Mucosa of rectum (tissue), 2 donors: ENCODE data around the gene TTC22.

Source experiments
- H3K27ac ChIP-seq, 2 donors: one replicate each; pipeline ENCODE4 v1.7.0; 2013; ENCODE audit warnings: inconsistent platforms in 2 of 2, low read depth in 2 of 2, low read length in 2 of 2
- H3K27me3 ChIP-seq, 2 donors: one replicate each; pipeline ENCODE4 v1.7.0; 2013; ENCODE audit warnings: low read length in 2 of 2; ENCODE audit not compliant: control insufficient read depth in 2 of 2, insufficient read depth in 2 of 2
- H3K36me3 ChIP-seq, 2 donors: one replicate each; pipeline ENCODE4 v1.7.0; 2013; ENCODE audit warnings: low read length in 2 of 2; ENCODE audit not compliant: control insufficient read depth in 2 of 2, insufficient read depth in 2 of 2
- H3K4me1 ChIP-seq, 2 donors: one replicate each; pipeline ENCODE4 v1.7.0; 2013; ENCODE audit warnings: low read length in 2 of 2, mild to moderate bottlenecking in 1 of 2; ENCODE audit not compliant: control insufficient read depth in 2 of 2, insufficient read depth in 2 of 2
- H3K4me3 ChIP-seq, 2 donors: one replicate each; pipeline ENCODE4 v1.7.0; 2013; ENCODE audit warnings: low read length in 2 of 2
- H3K9ac ChIP-seq, 2 donors: one replicate each; pipeline ENCODE4 v1.7.0; 2013; ENCODE audit warnings: low read length in 2 of 2, low read depth in 1 of 2, mild to moderate bottlenecking in 1 of 2
- H3K9me3 ChIP-seq, 2 donors: one replicate each; pipeline ENCODE4 v1.7.0; 2013; ENCODE audit warnings: low read length in 2 of 2; ENCODE audit not compliant: control insufficient read depth in 2 of 2
- donor health status: healthy.
- donor health status: Normal muscosa, but diverticular disease.

TTC22 gene

DNA sequence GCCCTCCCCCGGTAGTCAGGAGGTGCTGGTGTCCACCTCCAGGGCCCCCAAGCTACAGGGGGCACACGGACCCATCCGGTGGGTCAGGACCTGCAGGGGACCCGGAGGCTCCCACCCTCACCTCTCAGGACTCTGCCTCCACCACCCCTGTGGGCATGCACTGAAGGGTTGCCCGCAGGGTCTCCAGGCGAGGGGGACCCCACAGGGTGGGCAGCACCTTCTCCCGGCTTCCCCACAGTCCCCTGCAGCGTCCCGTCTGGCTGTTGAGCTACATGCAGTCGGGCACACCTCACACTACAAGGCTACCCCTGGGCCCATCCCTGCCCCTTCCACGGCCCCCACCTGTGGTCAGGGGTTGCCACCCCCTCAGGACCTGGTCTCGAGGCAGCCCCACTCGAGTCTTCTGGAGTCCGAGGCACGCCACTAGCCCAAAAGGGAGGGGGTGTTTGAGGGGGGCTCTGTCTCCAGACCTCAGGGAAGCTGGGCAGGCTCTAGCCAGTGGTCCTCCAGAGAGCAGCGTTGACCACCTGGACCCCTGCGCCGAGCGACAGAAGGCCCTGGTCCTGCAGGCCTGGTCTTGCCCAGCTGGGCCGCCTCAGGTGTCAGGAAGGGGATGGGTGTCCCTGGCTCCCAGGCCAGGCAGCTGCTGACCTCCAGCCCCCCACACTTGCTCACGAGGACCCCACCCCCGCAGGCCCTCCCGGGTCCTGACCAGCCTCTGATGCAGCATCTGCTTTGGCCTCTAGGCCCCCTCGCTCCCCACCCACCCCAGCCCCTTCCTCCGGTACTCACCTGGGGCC, 46.4 kb downstream of the TTC22 start:
- Histone ChIP-seq H3K4me3 (no peak overlapping the region), H3K9ac (no peak overlapping the region), H3K36me3 (peaks cover 25 to 27% of the 10 kb centered on the region in 2 donors), H3K9me3 (no peaks in the 10 kb centered on the region), H3K27ac (no peak overlapping the region), H3K4me1 (no peaks in the 10 kb centered on the region), H3K27me3 (no peaks in the 10 kb centered on the region)

DNA sequence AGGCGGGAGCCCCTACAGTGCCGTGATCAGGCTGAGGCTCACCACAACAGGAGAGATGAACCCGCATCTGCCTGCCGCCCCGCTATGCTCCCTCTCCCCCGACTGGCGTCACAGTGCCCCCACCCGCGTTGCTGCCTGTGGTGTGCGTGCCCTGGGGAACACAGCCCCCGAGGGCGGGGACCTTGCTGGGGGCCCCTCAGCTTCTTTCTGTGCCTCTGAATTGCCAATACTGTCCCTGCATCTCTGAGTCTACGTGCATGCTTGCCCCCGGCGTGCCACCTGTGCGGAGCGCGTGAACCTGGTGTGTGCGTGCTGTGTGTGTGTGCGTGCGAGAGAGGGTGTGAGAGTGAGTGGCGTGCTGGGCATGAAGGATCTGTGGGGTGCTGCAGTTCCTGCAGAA, 47.1 kb downstream of the TTC22 start:
- H3K27me3 ChIP-seq: no peaks in the 10 kb centered on the region
- H3K4me3 ChIP-seq: no peak overlapping the region
- peaks cover 25 to 27% of the 10 kb centered on the region in 2 donors for H3K36me3 ChIP-seq
- H3K4me1 ChIP-seq: no peaks in the 10 kb centered on the region
- H3K9ac ChIP-seq: no peak overlapping the region
- H3K27ac ChIP-seq: no peak overlapping the region
- H3K9me3 ChIP-seq: no peaks in the 10 kb centered on the region

DNA sequence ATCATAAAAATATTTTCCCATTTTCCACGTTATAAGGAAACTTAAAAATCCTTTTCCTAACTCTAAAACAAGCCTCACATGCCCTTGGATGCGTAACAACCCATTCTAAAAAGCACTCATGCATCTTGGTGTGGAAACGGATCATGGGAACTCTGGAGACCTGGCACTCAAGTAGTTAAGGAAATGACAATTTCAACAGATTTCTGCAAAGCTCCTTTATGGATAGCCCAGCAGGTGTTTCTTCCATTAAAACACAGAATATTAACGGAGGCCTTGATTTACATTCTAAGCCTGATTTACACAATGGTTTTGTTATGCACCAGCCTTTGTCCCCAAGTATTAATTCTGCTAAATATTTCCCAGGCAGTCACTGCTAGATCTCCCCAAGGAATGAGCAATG, 49.7 kb downstream of the TTC22 start:
- Histone ChIP-seq H3K27ac (no peak overlapping the region), H3K36me3 (peaks cover 0 to 9% of the 10 kb centered on the region in 2 donors), H3K4me3 (no peak overlapping the region), H3K9me3 (no peaks in the 10 kb centered on the region), H3K27me3 (no peaks in the 10 kb centered on the region), H3K9ac (no peak overlapping the region), H3K4me1 (no peaks in the 10 kb centered on the region)

DNA sequence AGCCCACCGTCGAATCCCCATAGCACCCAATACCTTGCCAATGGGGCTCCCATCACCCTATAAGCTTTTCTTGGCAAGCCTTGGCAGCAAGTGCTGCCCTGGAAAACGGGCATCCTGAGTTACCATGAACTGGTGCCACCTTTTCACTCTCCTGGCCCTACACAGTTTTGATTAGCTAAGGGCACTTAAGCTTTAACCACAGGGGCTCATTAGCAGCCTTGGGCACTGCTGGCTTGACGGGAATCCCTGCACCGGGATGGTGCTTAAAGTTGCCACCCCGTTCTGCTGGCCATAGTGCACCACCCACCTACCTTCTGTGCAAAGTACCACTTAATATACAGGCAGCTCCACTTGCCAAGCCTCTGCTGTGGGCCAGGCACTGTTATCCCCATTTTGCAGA, 50.5 kb downstream of the TTC22 start:
- H3K4me3 ChIP-seq: no peak overlapping the region
- no peak overlapping the region for H3K27ac ChIP-seq
- H3K9me3 ChIP-seq: no peaks in the 10 kb centered on the region
- H3K4me1 ChIP-seq: no peaks in the 10 kb centered on the region
- no peak overlapping the region for H3K9ac ChIP-seq
- no peaks in the 10 kb centered on the region for H3K27me3 ChIP-seq
- H3K36me3 ChIP-seq: peaks cover 0 to 3% of the 10 kb centered on the region in 2 donors

DNA sequence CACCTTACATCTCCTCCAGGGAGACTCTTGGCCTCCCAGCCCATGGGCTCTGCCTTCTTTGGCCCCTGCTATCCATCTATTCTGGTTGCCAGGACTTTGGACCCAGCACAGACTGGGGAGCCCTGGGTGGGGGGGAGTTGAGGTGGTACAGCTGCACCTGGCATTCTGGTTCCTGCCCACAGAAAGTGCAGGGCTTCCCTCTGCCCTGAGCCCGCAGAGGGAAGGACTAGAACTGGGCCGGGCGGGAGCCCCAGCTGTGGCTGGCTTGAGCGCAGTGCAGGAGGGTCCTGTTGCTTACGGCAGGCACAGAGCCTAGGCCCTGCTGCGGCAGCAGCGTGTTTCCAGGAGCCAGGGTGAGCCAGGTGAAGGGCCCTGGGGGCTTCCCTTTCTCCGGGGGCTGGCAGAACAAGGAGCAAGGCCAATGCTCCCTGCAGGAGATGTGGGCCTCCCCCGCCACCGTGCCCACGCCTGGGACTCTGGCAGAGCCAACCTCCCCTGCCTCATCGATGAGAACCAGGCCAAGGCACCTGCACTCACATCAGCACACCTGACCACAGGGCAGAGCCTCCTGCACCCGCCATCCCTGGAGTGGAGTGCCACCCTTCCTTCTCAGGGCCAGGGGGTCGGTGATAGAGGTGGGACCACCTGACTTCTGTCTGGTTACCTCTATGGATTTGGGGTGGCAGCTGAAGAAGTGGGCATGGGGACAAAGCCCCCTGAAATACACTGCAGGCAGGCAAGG, 52.9 kb downstream of the TTC22 start:
- Histone ChIP-seq H3K4me3 (no peak overlapping the region), H3K36me3 (no peaks in the 10 kb centered on the region), H3K9me3 (no peaks in the 10 kb centered on the region), H3K4me1 (no peaks in the 10 kb centered on the region), H3K27me3 (no peaks in the 10 kb centered on the region), H3K9ac (no peak overlapping the region), H3K27ac (no peak overlapping the region)

DNA sequence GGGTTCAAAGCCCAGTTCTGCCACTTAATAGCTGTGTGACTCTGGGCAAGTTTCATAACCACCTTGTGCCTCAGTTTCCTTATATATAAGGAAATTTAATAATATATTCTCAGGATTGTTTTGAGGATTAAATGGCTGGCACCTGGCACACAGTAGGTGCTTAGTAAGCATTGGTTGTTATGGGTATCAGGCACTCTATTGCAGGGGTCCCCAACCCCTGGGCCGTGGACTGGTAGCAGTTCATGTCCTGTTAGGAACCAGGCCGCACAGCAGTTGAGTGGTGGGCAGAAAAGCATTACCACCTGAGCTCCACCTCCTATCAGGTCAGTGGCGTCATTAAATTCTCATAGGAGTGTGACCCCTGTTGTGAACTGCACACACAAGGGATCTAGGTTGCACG, 55.3 kb downstream of the TTC22 start:
- Histone ChIP-seq H3K36me3 (peaks cover 14% of the 10 kb centered on the region in 2 donors), H3K9ac (no peak overlapping the region), H3K4me3 (no peak overlapping the region), H3K27ac (no peak overlapping the region), H3K27me3 (no peaks in the 10 kb centered on the region), H3K9me3 (no peaks in the 10 kb centered on the region), H3K4me1 (no peaks in the 10 kb centered on the region)

DNA sequence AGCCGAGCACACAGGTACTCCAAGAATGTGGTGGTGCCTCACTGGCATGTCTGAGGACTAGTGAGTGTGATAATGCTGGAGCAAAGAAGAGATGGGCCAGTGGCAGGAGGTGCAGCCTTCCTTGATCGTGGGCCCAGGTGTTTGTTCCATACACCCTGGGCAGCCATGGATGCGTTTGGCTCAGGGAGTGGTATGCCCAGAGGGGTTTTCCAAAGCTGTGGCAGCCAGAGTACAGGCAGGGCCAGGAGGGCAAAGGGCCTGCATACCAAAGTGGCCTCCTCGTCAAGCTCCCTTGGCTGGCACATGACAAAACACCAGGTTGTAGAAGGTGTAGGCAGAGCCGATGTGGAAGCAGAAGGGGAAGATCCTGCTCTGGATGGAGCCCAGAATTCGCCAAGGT, 55.8 kb downstream of the TTC22 start:
- Histone ChIP-seq H3K9me3 (no peaks in the 10 kb centered on the region), H3K4me1 (no peaks in the 10 kb centered on the region), H3K9ac (no peak overlapping the region), H3K27me3 (no peaks in the 10 kb centered on the region), H3K36me3 (peaks cover 18 to 20% of the 10 kb centered on the region in 2 donors), H3K4me3 (no peak overlapping the region), H3K27ac (no peak overlapping the region)

DNA sequence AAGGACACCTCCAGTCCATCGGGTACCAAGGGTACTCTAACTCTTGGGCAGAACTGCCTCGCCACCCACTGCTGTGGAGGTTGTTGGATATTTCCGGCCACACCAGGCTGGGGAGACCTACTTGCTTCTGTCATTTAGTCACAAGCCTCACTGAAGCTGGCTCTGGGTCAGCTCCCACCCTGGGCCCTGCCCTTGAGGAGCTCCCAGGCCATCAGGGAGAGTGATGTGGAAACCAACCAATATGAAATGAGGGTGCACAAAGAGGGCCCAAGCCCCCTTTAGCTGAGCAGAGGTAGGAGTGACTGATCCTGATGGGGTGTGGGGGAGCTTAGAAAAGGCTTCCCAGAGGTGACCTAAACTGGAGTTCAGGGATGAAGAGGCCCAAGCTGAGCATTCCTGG, 56.4 kb downstream of the TTC22 start:
- Histone ChIP-seq H3K4me1 (no peaks in the 10 kb centered on the region), H3K9ac (no peak overlapping the region), H3K4me3 (no peak overlapping the region), H3K9me3 (no peaks in the 10 kb centered on the region), H3K27me3 (no peaks in the 10 kb centered on the region), H3K36me3 (peaks cover 23 to 25% of the 10 kb centered on the region in 2 donors), H3K27ac (no peak overlapping the region)

DNA sequence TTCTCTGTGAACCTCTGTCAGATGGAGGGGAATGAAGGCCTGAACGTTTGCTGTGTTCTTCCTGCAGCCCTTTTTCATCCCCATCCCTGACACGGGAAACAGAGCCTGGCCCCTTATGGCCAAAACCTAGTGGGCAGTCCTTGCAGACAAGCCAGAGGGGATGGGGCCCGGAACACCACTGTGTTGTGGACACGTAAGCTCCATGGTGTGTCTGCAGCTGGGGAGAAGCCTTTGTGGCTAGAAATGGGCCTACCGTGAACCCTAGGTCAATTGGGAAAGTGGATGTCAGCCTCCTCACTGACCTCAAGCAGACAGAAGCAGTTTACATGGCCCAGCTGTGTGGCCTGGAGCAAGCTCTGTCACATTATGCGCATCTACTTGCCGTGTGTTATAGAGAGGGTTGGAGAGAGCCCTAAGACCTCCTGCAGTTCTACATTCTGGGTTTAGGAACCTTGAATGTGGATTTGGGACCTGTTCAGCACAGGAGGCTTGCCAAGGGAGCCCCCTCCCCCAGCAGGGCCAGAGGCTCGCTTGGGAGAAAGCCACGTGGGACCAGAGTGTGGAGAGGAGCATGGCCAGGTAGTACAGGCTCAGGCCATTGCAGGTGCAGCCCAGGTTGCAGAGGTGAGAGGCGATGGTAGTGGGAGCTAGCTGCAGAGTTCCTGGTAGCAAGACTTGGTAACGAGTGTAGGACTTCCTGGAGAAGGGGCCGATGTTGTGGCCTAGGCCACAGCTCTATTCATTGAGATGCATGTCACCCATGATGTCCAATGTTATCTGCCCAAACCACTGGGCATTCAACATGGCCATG, 57.5 kb downstream of the TTC22 start:
- Histone ChIP-seq H3K9me3 (no peaks in the 10 kb centered on the region), H3K4me1 (no peaks in the 10 kb centered on the region), H3K4me3 (no peak overlapping the region), H3K36me3 (peaks cover 29 to 32% of the 10 kb centered on the region in 2 donors), H3K27me3 (no peaks in the 10 kb centered on the region), H3K27ac (peak overlapping the region in 1 of 2 donors; percentile 35), H3K9ac (no peak overlapping the region)

DNA sequence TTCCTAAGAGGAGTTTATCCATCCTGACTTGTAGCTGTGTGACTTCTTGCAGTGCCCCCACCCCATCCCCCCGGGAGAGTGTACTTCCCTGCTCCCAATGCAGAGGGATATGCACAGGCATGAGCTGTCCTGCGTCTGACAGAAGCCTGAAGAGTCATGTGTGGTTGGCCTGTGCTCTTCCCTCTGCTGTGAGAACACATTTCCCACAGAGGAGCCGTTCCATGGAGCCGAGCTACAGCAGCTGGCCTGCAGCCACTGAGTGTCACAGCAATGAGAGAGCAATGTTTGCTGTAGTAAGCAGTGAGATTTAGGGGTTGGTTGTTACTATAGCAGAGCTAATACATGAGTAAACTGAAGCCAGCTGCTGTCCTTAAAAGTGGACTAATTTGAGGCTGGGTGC, 58.8 kb downstream of the TTC22 start:
- peaks cover 39 to 41% of the 10 kb centered on the region in 2 donors for H3K36me3 ChIP-seq
- no peaks in the 10 kb centered on the region for H3K9me3 ChIP-seq

More for the DNA sequence above, 58.8 kb downstream of the TTC22 start:
- Histone ChIP-seq H3K4me3 (no peak overlapping the region), H3K27ac (no peak overlapping the region), H3K4me1 (no peaks in the 10 kb centered on the region), H3K27me3 (no peaks in the 10 kb centered on the region), H3K9ac (no peak overlapping the region)
